Colon (tissue), 2 donors: ENCODE results near the gene HBA1.
"Not testable (repeated sequence)": the region's sequence is repeated elsewhere in the genome, so short reads cannot be mapped to it uniquely, and the experiment has no call there.

Experiments used
- FAIRE-seq: peaks from 2 replicates; lab custom pipeline; 2012; peaks lifted over from hg19 to GRCh38; lab: Jason Lieb, UNC
- donor health status: control.
- donor health status: control.

Gene HBA1

GRCh38 chr16:176006-176405 lies 474 bp upstream of the HBA1 start:
- FAIRE-seq: not testable (repeated sequence)

GRCh38 chr16:177394-177822 lies 928 bp downstream of the HBA1 start:
- FAIRE-seq: no peak

- FAIRE-seq: no peak
These were observed 1.6 kb downstream of the HBA1 start for GRCh38 chr16:177981-178667.

GRCh38 chr16:178668-179015 lies 2.2 kb downstream of the HBA1 start:
- no peak for FAIRE-seq

- no peak for FAIRE-seq
These were observed 3.0 kb downstream of the HBA1 start for GRCh38 chr16:179211-180092.

GRCh38 chr16:180101-180675 lies 3.7 kb downstream of the HBA1 start, which contains the start of gene HBQ1:
HBQ1 (plus strand) TSS chr16:180459; CDS start chr16:180487, 28 bp downstream.
- FAIRE-seq: no peak

GRCh38 chr16:180681-181564 lies 4.4 kb downstream of the HBA1 start:
- FAIRE-seq: no peak

- no peak for FAIRE-seq
These were observed 5.1 kb downstream of the HBA1 start for GRCh38 chr16:181565-182021.

- FAIRE-seq: no peak
These were observed 6.5 kb downstream of the HBA1 start for GRCh38 chr16:183005-183404.

- FAIRE-seq: no peak
These were observed 8.7 kb downstream of the HBA1 start for GRCh38 chr16:185213-185612.

- FAIRE-seq: no peak
These were observed 9.2 kb downstream of the HBA1 start for GRCh38 chr16:185691-186090.

GRCh38 chr16:187330-187729 lies 10.8 kb downstream of the HBA1 start:
- FAIRE-seq: no peak

- FAIRE-seq: no peak
These were observed 12.2 kb downstream of the HBA1 start for GRCh38 chr16:188674-189073.

GRCh38 chr16:189604-190186 lies 13.2 kb downstream of the HBA1 start:
- FAIRE-seq: no peak

- no peak for FAIRE-seq
These were observed 15.4 kb downstream of the HBA1 start for GRCh38 chr16:191831-192230.

- FAIRE-seq: no peak
These were observed 16.2 kb downstream of the HBA1 start for GRCh38 chr16:192686-193085.

- no peak for FAIRE-seq
These were observed 17.0 kb downstream of the HBA1 start for GRCh38 chr16:193441-193840.

- no peak for FAIRE-seq
These were observed 18.0 kb downstream of the HBA1 start for GRCh38 chr16:194516-194915.

- no peak for FAIRE-seq
These were observed 23.9 kb downstream of the HBA1 start for GRCh38 chr16:200388-200787.

- FAIRE-seq: no peak
These were observed 26.8 kb downstream of the HBA1 start for GRCh38 chr16:203246-203645.

- FAIRE-seq: not testable (repeated sequence)
These were observed 27.6 kb downstream of the HBA1 start for GRCh38 chr16:204046-204445.

GRCh38 chr16:209359-209758 lies 32.9 kb downstream of the HBA1 start:
- not testable (repeated sequence) for FAIRE-seq
